HG03460 (cell line): ENCODE measurements around the gene PSEN1.
"Not testable (repeated sequence)": the region's sequence is repeated elsewhere in the genome, so short reads cannot be mapped to it uniquely, and the experiment has no call there.

ENCODE experiments used
- ATAC-seq: cut with Tn5 transposase; IDR thresholded peaks from one replicate; pipeline ENCODE4 v1.9.1; 2021; ENCODE audit not compliant: unreplicated experiment

PSEN1 gene

GRCh38 chr14:73166399-73166798 is 30.1 kb downstream of the PSEN1 start:
- ATAC-seq, result no peak

- ATAC-seq, result no peak
Observed at GRCh38 chr14:73167727-73168126, 31.4 kb downstream of the PSEN1 start.

GRCh38 chr14:73168274-73168673 is 32.0 kb downstream of the PSEN1 start:
- ATAC-seq, result no peak

GRCh38 chr14:73168691-73169090 is 32.4 kb downstream of the PSEN1 start:
- ATAC-seq, result no peak

- not testable (repeated sequence) for ATAC-seq
Observed at GRCh38 chr14:73169855-73170254, 33.5 kb downstream of the PSEN1 start.

GRCh38 chr14:73170686-73171085 is 34.4 kb downstream of the PSEN1 start:
- no peak for ATAC-seq

- ATAC-seq, result no peak
Observed at GRCh38 chr14:73172500-73172899, 36.2 kb downstream of the PSEN1 start.

- no peak for ATAC-seq
Observed at GRCh38 chr14:73173092-73173735, 36.9 kb downstream of the PSEN1 start.

GRCh38 chr14:73176685-73177084 is 40.4 kb downstream of the PSEN1 start:
- ATAC-seq, result no peak

- ATAC-seq, result no peak
Observed at GRCh38 chr14:73180385-73180805, 44.1 kb downstream of the PSEN1 start.

- ATAC-seq, result not testable (repeated sequence)
Observed at GRCh38 chr14:73180969-73181368, 44.7 kb downstream of the PSEN1 start.

- ATAC-seq, result no peak
Observed at GRCh38 chr14:73188501-73188911, 52.2 kb downstream of the PSEN1 start.

GRCh38 chr14:73189651-73190050 is 53.3 kb downstream of the PSEN1 start:
- no peak for ATAC-seq

GRCh38 chr14:73191441-73191840 is 55.1 kb downstream of the PSEN1 start:
- ATAC-seq, result no peak

GRCh38 chr14:73194306-73194705 is 58.0 kb downstream of the PSEN1 start:
- ATAC-seq, result not testable (repeated sequence)

GRCh38 chr14:73198253-73198652 is 61.9 kb downstream of the PSEN1 start:
- ATAC-seq, result no peak

- no peak for ATAC-seq
Observed at GRCh38 chr14:73203527-73203926, 67.2 kb downstream of the PSEN1 start.

- no peak for ATAC-seq
Observed at GRCh38 chr14:73207615-73208014, 71.3 kb downstream of the PSEN1 start.

- no peak for ATAC-seq
Observed at GRCh38 chr14:73208390-73208789, 72.1 kb downstream of the PSEN1 start.

GRCh38 chr14:73208846-73209245 is 72.5 kb downstream of the PSEN1 start:
- ATAC-seq, result no peak

- no peak for ATAC-seq
Observed at GRCh38 chr14:73209953-73210352, 73.6 kb downstream of the PSEN1 start.

GRCh38 chr14:73211251-73212040 is 75.1 kb downstream of the PSEN1 start:
- no peak for ATAC-seq
